HUES6 (cell line): Measurements from ENCODE around the gene MGLL.

ENCODE experiments used
- H3K27ac ChIP-seq: 2 replicates; pipeline ENCODE4 v1.7.0; 2013; ENCODE audit warnings: low read depth, mild to moderate bottlenecking, low read length, inconsistent platforms
- H3K27me3 ChIP-seq: 2 replicates; pipeline ENCODE4 v1.6.1; 2013; ENCODE audit warnings: low read length; ENCODE audit not compliant: control insufficient read depth, insufficient read depth
- H3K36me3 ChIP-seq: 2 replicates; pipeline ENCODE4 v1.6.1; 2013; ENCODE audit warnings: low read length; ENCODE audit not compliant: control insufficient read depth, insufficient read depth
- H3K4me1 ChIP-seq: 2 replicates; pipeline ENCODE4 v1.6.1; 2013; ENCODE audit warnings: low read length; ENCODE audit not compliant: control insufficient read depth, insufficient read depth
- H3K4me3 ChIP-seq: 2 replicates; pipeline ENCODE4 v1.5.1; 2013; ENCODE audit warnings: low read depth, low read length
- H3K9ac ChIP-seq: one replicate; pipeline ENCODE4 v1.6.1; 2013; ENCODE audit warnings: mild to moderate bottlenecking, low read length
- H3K9me3 ChIP-seq: 2 replicates; pipeline ENCODE4 v1.6.1; 2013; ENCODE audit warnings: low read depth, low read length; ENCODE audit not compliant: control insufficient read depth, insufficient read depth

The MGLL gene

DNA sequence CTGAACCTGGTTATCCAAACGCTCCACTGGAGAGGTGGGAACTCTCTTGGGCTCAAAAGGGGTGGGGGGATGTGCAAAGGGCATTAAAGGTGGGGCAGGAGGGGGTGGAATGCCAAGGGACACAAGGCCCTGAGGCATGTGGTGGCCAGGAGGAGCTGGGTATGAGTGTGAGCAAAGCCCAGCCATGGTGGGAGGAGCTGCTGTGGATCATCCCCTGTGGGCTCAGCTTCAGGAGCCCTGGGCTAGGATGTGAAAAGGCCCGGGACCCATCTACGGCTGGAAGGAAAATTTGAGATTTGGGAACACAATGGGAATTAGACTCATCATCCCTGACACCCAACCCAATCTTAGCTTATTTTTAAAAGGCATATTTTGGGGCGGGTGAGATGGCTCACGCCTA is 33.3 kb downstream of the MGLL start:
- Histone ChIP-seq H3K4me1 (peaks cover 5% of the 10 kb centered on the region; the same call in 1 of the 2 replicates), H3K27ac (no peak overlapping the region), H3K36me3 (no peaks in the 10 kb centered on the region)

DNA sequence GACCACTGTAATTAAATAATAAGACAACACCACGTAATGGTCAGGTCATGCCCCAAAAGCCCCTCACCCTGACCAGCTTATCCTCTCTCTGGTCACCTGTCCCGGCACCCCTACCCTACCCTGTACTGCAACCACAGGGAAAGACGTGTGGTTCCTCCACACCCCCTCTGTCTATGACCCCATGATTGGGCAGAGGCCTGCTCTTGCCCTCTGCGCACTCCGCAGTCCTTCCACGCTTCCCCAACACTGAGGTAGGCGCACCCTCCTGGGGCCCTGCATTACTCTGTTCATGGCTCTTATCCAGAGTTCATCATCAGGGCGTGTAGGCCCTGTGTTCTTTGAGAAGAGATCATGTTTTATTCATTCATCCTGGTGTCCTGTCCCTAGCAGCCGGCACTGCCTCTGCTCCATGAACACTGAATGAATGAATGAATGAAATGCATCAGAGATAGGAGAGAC is 33.8 kb downstream of the MGLL start:
- no peaks in the 10 kb centered on the region for H3K27me3 ChIP-seq
- no peak overlapping the region for H3K4me3 ChIP-seq
- no peak overlapping the region for H3K27ac ChIP-seq
- H3K9me3 ChIP-seq = no peaks in the 10 kb centered on the region
- no peak overlapping the region for H3K9ac ChIP-seq
- no peaks in the 10 kb centered on the region for H3K36me3 ChIP-seq
- peaks cover 5% of the 10 kb centered on the region; the same call in 1 of the 2 replicates for H3K4me1 ChIP-seq

More for the DNA sequence above, 33.3 kb downstream of the MGLL start:
- no peaks in the 10 kb centered on the region for H3K9me3 ChIP-seq
- no peak overlapping the region for H3K9ac ChIP-seq
- H3K4me3 ChIP-seq = no peak overlapping the region
- H3K27me3 ChIP-seq = no peaks in the 10 kb centered on the region

GRCh38 chr3:127787571-127788365 is 34.5 kb downstream of the MGLL start:
- Histone ChIP-seq H3K27me3 (no peaks in the 10 kb centered on the region), H3K36me3 (no peaks in the 10 kb centered on the region), H3K9me3 (no peaks in the 10 kb centered on the region), H3K4me1 (peaks cover 5% of the 10 kb centered on the region; the same call in 1 of the 2 replicates), H3K27ac (no peak overlapping the region), H3K9ac (no peak overlapping the region), H3K4me3 (no peak overlapping the region)

DNA sequence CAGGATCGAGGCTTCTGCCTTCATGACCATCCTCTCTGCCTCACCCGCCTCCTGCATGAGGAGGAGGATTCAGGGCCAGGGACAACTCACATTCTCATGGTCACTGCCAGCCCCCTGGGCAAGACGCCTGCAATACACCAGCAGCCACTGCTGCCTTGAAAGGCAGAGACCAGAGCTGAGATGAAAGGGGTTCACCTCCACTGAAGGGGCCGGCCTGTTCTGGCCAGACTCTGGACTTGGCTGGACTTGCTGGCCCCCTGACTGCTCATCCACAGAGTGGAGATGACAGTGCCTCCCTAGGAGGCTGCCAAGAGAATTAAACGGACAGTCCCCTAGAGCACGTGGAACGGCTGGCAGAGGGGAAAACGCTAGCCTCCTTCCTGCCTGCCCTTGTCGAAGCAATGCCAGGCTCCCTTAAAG is 35.2 kb downstream of the MGLL start:
- no peaks in the 10 kb centered on the region for H3K36me3 ChIP-seq
- no peak overlapping the region for H3K4me3 ChIP-seq
- no peak overlapping the region for H3K9ac ChIP-seq
- H3K9me3 ChIP-seq = no peaks in the 10 kb centered on the region
- H3K4me1 ChIP-seq = peaks cover 5% of the 10 kb centered on the region; the same call in 1 of the 2 replicates
- H3K27me3 ChIP-seq = no peaks in the 10 kb centered on the region
- H3K27ac ChIP-seq = no peak overlapping the region

DNA sequence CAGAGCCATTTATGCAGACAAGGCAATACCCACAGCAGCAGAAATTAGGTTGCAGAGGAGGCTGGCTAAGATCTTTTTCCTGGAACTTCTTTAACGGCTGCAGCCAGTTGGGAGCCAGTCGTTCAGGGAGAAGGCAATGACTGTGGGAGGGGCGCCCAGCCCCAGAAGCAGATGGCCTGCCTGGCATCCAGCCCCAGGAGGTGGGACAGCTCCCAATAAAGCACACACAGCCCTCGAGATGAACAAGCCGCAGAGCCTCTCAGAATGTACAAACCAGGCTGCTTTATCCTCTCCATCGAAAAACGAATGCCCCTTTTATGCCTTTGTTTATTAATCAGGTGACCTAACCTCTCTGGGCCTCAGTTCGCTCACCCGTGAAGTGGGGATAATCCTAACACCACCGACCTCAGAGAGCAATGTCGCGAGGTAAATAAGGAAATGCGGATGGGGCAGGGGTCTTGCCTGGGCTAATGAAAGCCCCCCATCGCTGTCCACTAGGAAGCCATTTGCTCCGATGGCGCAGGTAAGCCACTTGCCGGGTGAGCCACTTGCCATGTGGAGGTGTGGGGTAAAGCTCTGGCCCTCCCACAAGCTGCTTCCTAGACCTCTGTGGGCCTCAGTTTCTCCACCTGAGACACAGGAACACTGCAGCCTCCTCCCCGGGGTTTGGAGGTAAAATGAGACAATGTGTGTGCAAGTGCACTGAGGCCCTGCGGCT is 35.8 kb downstream of the MGLL start:
- H3K4me3 ChIP-seq = no peak overlapping the region
- no peak overlapping the region for H3K9ac ChIP-seq
- H3K27ac ChIP-seq = no peak overlapping the region
- no peaks in the 10 kb centered on the region for H3K9me3 ChIP-seq
- no peaks in the 10 kb centered on the region for H3K36me3 ChIP-seq
- H3K4me1 ChIP-seq = peaks cover 5% of the 10 kb centered on the region; the same call in 1 of the 2 replicates
- H3K27me3 ChIP-seq = no peaks in the 10 kb centered on the region

DNA sequence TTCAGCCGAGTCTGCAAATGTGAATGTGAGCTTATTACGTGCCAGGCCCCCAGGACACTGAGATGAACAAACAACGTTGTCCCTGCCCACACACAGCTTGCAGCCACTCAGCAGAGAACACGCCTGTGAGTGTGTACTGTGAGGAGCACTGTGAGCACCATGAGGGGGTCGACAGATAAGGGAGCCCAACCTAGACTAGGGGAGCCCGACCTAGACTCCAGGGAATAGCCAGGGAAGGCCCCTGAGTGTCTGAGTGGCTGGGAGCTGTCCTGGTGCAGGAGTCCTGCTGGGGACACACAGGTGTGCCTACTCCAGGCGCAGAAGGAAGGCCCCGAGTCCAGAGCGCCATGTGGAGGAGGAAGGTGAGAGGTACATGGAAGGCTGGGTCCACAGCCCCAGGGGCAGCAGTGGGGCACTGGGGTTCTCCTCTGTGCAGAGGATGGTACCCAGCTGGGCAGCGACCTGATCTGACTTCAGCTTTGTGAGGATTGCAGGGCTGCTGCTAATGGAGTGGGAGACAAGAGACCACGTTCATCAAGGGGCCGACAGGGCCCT is 36.5 kb downstream of the MGLL start:
- Histone ChIP-seq H3K27ac (no peak overlapping the region), H3K27me3 (no peaks in the 10 kb centered on the region), H3K9ac (no peak overlapping the region), H3K36me3 (no peaks in the 10 kb centered on the region), H3K4me1 (peaks cover 3% of the 10 kb centered on the region; the same call in 1 of the 2 replicates), H3K9me3 (no peaks in the 10 kb centered on the region), H3K4me3 (no peak overlapping the region)

DNA sequence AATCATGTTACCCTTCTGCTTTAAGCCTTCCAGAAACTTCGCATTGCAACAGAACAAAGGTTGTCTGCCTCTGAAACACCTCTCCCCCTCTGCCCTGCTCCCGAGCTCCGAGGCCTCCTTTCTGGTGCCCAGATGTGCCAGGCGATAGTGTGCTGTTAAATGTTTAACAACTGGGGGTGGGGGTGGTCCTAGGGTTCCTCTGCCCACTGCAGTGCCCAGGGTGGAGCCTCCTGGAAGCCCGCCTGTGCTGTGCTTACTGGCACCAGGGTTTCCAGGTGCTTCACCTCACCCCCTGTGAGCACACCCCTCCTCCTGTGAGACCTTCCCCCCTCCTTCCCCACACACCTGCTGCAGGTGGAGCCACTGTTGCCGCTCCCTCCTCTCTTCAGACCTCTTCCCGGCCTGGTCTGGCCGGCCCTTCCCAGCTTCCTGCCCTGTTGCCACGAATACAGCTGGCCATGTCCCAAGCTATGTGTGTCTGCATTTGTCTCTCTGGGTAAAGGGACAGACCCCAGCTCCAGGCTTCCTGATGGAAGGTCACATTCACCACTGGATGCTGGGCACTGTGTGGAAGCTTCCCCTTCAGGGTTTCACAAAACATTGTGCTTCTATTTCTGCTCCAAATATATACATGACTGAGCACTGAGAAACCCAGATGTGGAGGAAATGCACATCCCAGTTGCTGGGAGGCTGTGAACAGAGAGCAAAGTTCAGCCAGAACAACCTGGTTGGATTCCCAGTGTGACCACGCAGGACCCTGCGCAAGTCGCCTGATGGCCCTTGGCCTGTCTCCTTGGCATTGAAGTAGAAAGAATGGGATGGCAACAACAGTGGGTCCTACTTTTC is 37.2 kb downstream of the MGLL start:
- no peak overlapping the region for H3K4me3 ChIP-seq
- no peak overlapping the region for H3K27ac ChIP-seq
- H3K27me3 ChIP-seq = no peaks in the 10 kb centered on the region
- H3K9me3 ChIP-seq = no peaks in the 10 kb centered on the region
- no peak overlapping the region for H3K9ac ChIP-seq
- H3K4me1 ChIP-seq = no peaks in the 10 kb centered on the region
- no peaks in the 10 kb centered on the region for H3K36me3 ChIP-seq

- Histone ChIP-seq H3K4me3 (no peak overlapping the region), H3K27me3 (no peaks in the 10 kb centered on the region), H3K36me3 (no peaks in the 10 kb centered on the region), H3K4me1 (no peaks in the 10 kb centered on the region), H3K27ac (no peak overlapping the region), H3K9ac (no peak overlapping the region), H3K9me3 (no peaks in the 10 kb centered on the region)
Observed at GRCh38 chr3:127784283-127784682, 38.0 kb downstream of the MGLL start.

GRCh38 chr3:127783642-127784160 is 38.6 kb downstream of the MGLL start:
- Histone ChIP-seq H3K9me3 (no peaks in the 10 kb centered on the region), H3K4me1 (no peaks in the 10 kb centered on the region), H3K4me3 (no peak overlapping the region), H3K27me3 (no peaks in the 10 kb centered on the region), H3K36me3 (no peaks in the 10 kb centered on the region), H3K9ac (no peak overlapping the region), H3K27ac (no peak overlapping the region)

DNA sequence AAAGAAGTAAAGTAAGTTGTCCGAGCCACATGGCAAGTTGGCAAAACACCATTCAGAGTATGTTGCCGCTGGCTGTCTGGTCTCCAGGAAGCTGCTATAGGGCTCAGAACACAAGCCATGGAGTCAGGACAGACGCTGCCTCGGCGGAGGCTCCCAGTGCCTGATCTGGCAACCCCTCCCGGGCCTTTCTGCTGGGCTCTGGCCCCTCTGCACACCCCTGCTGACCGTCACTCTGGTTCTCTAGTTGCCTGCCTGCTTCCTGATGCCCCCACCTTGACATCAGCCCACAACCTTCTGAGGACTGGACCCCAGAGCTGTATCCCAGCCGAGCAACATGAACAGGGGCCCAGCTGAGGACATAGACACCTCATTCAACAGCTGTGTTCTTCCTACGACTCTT is 39.1 kb downstream of the MGLL start:
- no peaks in the 10 kb centered on the region for H3K27me3 ChIP-seq
- H3K4me3 ChIP-seq = no peak overlapping the region
- H3K36me3 ChIP-seq = no peaks in the 10 kb centered on the region
- no peaks in the 10 kb centered on the region for H3K4me1 ChIP-seq
- H3K27ac ChIP-seq = no peak overlapping the region
- no peaks in the 10 kb centered on the region for H3K9me3 ChIP-seq
- H3K9ac ChIP-seq = no peak overlapping the region
